Measurements from ENCODE around the gene TSPEAR.

GRCh38 chr21:44609193-44609592 lies 102.2 kb downstream of the TSPEAR start:
- TF ChIP-seq CTCF (IDR thresholded peaks at IDR 0.05; ENCODE audit: low read depth, low read length, poor library complexity, severe bottlenecking), result no peak
- no peak for TF ChIP-seq EZH2phosphoT487 (IDR thresholded peaks at IDR 0.05; ENCODE audit: borderline replicate concordance, low read length)

Measured in DOHH2 (cell line).